Calu3 (cell line): Measurements from ENCODE around the gene RAB1B. TPM values are rescaled to one million over a fixed set of nuclear protein-coding genes. Genes with fewer than 3 reads are reported as not detected.

Source experiments
- BruUV-seq: library from RNA; stranded (reverse); fragments of 400-500 nt; replicated peaks from 2 replicates; lab custom pipeline; 2021; lab: Mats Ljungman, UMichigan
- CTCF ChIA-PET: fragments of 300-600 bp; sonication (Branson Sonifier 250); formaldehyde crosslinking; loops from one replicate; lab custom pipeline; 2022; ENCODE audit warnings: antibody characterized with exemption; lab: Charles Lee
- DNase-seq: peaks from one replicate; pipeline ENCODE4 v3.0.0; 2022
- H3K27ac Mint-ChIP-seq: one replicate; pipeline ENCODE4 v1.8.0; 2022; ENCODE audit warnings: mixed read lengths; ENCODE audit not compliant: unreplicated experiment
- H3K27me3 Mint-ChIP-seq: one replicate; pipeline ENCODE4 v1.8.0; 2022; ENCODE audit warnings: mixed read lengths; ENCODE audit not compliant: unreplicated experiment
- H3K36me3 Mint-ChIP-seq: one replicate; pipeline ENCODE4 v1.8.0; 2022; ENCODE audit warnings: mild to moderate bottlenecking, moderate library complexity, mixed read lengths; ENCODE audit not compliant: insufficient read depth, unreplicated experiment
- H3K4me1 Mint-ChIP-seq: one replicate; pipeline ENCODE4 v1.8.0; 2022; ENCODE audit warnings: mild to moderate bottlenecking, low read depth, mixed read lengths; ENCODE audit not compliant: unreplicated experiment
- H3K4me3 Mint-ChIP-seq: one replicate; pipeline ENCODE4 v1.8.0; 2022; ENCODE audit warnings: mild to moderate bottlenecking, low read depth, moderate library complexity, mixed read lengths; ENCODE audit not compliant: unreplicated experiment
- H3K9me3 Mint-ChIP-seq: one replicate; pipeline ENCODE4 v1.8.0; 2022; ENCODE audit warnings: low read depth, mixed read lengths; ENCODE audit not compliant: unreplicated experiment
- CTCF ChIP-seq: fragments of 200-600 bp; IDR thresholded peaks from one replicate; pipeline ENCODE4 v1.8.0; 2022; ENCODE audit warnings: antibody characterized with exemption; ENCODE audit not compliant: unreplicated experiment
- intact Hi-C: fragments of 100-400 bp; cut with micrococcal nuclease; formaldehyde crosslinking; loops from one replicate; pipeline ENCODE4 v1.10.0; 2022; ENCODE audit not compliant: unreplicated experiment
- total RNA-seq: library from RNA; stranded (reverse); gene quantifications from 2 replicates; pipeline ENCODE4 v1.2.3, GENCODE V29; 2022

Gene RAB1B
- total RNA-seq, 1 experiment from 2014 or later = 144 TPM

DNA sequence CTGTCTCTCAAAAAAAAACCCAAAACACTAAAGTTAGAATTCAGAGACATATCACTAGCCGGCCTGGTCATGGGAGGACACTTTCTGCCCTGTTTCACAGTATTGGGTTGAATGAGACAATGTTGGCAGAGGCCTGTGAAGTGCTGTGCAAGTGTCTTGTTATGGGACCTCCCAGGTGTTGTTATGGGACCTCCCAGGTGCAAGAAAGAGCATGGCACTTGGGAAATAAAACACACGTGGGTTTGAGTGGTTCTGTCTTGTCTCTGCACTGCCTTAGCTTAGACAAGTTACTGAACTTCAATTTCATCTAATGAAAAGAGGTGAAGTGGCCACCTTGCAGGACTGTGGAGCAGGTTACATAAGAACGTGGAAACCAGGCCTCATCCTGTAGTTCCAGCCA is 28.9 kb upstream of the RAB1B start:
- Mint-ChIP-seq H3K27ac (no peak overlapping the region), H3K9me3 (no peaks in the 10 kb centered on the region), H3K36me3 (peaks cover 11% of the 10 kb centered on the region), H3K27me3 (no peaks in the 10 kb centered on the region), H3K4me3 (no peak overlapping the region), H3K4me1 (no peaks in the 10 kb centered on the region)
- no TSS peak for BruUV-seq
- CTCF ChIA-PET = no interaction called here
- intact Hi-C loops = no loop called here
- DNase-seq = no peak
- TF ChIP-seq CTCF = no peak

- Mint-ChIP-seq H3K27me3 (no peaks in the 10 kb centered on the region), H3K36me3 (peaks cover 11% of the 10 kb centered on the region), H3K4me3 (no peak overlapping the region), H3K27ac (no peak overlapping the region), H3K4me1 (no peaks in the 10 kb centered on the region), H3K9me3 (no peaks in the 10 kb centered on the region)
- BruUV-seq = no TSS peak
- intact Hi-C loops = no loop called here
- TF ChIP-seq CTCF = no peak
- no peak for DNase-seq
- CTCF ChIA-PET = no interaction called here
Measured at GRCh38 chr11:66239998-66240780, 28.2 kb upstream of the RAB1B start.

DNA sequence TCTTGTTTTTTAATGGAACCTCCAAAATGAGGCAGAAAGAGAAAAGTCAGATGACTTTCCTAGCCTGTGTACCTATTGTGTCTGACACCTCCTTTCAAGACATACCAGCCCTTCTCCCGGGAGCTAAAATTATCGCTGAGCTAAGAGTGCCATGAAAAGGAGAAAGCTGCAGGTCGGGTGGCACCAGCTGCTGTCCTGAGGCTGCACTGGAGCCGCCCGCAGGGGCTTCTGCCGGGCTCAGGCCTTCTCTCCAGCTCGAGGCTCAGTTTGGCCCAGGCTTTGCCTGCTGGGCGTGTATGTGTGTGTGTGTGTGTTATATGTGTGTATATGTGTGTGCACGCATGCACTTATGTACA is 27.7 kb upstream of the RAB1B start:
- DNase-seq = no peak
- intact Hi-C loops = no loop called here
- no TSS peak for BruUV-seq

DNA sequence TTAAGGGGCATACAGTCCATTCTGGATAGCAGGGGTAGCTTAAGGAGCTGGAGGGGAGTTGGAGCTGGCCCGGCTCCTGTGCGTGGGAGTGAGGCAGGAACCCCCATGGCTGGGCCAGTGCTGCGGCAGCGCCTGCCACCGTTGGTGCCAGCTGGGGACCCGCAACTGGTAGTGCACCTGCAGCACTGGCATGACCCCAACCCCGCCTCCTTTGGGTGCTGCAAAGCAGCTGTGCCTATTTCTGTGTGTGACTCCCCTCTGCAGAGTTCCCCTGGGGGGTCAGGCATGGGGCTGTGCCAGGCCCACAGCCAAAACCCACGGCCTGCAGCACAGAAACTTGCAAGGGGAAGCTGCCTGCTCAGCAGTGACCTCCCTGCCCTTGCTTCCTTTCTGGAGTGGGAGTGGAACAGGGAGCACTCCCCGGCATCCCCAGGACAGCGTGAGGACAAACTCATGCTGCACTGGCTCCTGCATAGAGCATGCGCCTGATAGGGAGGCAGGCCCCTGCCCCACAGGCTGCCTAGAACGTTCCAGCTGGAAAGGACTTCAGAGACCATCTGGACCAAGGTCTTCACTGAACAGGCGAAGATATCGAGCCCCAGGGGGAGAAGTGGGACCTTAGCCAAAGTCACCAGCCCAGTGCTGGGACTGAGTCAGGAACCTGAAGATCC is 26.2 kb upstream of the RAB1B start:
- no peaks in the 10 kb centered on the region for H3K4me1 Mint-ChIP-seq
- no peak overlapping the region for H3K4me3 Mint-ChIP-seq
- CTCF ChIA-PET = interaction anchor here (0.6 kb wide), 1 partner anchor 14 kb away, joined by 6 read pairs; no protein-coding TSS in a partner anchor
- TF ChIP-seq CTCF = no peak
- peaks cover 16% of the 10 kb centered on the region for H3K36me3 Mint-ChIP-seq
- H3K27ac Mint-ChIP-seq = no peak overlapping the region
- BruUV-seq = no TSS peak
- no peak for DNase-seq
- no peaks in the 10 kb centered on the region for H3K9me3 Mint-ChIP-seq
- intact Hi-C loops = no loop called here
- no peaks in the 10 kb centered on the region for H3K27me3 Mint-ChIP-seq

More for the DNA sequence above, 27.7 kb upstream of the RAB1B start:
- Mint-ChIP-seq H3K27ac (no peak overlapping the region), H3K4me3 (no peak overlapping the region), H3K27me3 (no peaks in the 10 kb centered on the region), H3K4me1 (no peaks in the 10 kb centered on the region), H3K9me3 (no peaks in the 10 kb centered on the region), H3K36me3 (peaks cover 11% of the 10 kb centered on the region)
- no peak for TF ChIP-seq CTCF
- CTCF ChIA-PET = no interaction called here
